KMS-11 (cell line): Measurements from ENCODE around the gene NDUFB2.

Experiments
- H2AFZ ChIP-seq: fragments of 200-600 bp; sonication (generic); 2 replicates; pipeline ENCODE4 v1.6.1; 2016; ENCODE audit warnings: antibody characterized with exemption, mixed run types, low read depth
- H3K27ac ChIP-seq: fragments of 200-600 bp; sonication (generic); 2 replicates; pipeline ENCODE4 v1.6.1; 2016; ENCODE audit warnings: mild to moderate bottlenecking, mixed run types
- H3K27me3 ChIP-seq: fragments of 200-600 bp; sonication (generic); 2 replicates; pipeline ENCODE4 v1.6.1; 2017; ENCODE audit warnings: mild to moderate bottlenecking, low read depth, mixed run types, moderate library complexity; ENCODE audit not compliant: insufficient read depth
- H3K36me3 ChIP-seq: fragments of 200-600 bp; sonication (generic); 2 replicates; pipeline ENCODE4 v1.6.1; 2017; ENCODE audit warnings: mild to moderate bottlenecking, mixed run types; ENCODE audit not compliant: insufficient read depth
- H3K4me1 ChIP-seq: fragments of 200-600 bp; sonication (generic); 2 replicates; pipeline ENCODE4 v1.6.1; 2016; ENCODE audit warnings: mild to moderate bottlenecking, low read depth, mixed run types; ENCODE audit not compliant: poor library complexity, severe bottlenecking
- H3K4me2 ChIP-seq: fragments of 200-600 bp; sonication (generic); 2 replicates; pipeline ENCODE4 v1.7.0; 2016; ENCODE audit warnings: mild to moderate bottlenecking, mixed run types
- H3K4me3 ChIP-seq: fragments of 200-600 bp; sonication (generic); IDR thresholded peaks from 2 replicates; pipeline ENCODE4 v1.6.1; 2017; ENCODE audit warnings: low read depth, low read length, mixed read lengths; ENCODE audit not compliant: insufficient read depth
- H3K79me2 ChIP-seq: fragments of 200-600 bp; sonication (generic); 2 replicates; pipeline ENCODE4 v1.6.1; 2016; ENCODE audit warnings: low read depth, mixed run types; ENCODE audit not compliant: insufficient read depth
- H3K9ac ChIP-seq: fragments of 200-600 bp; sonication (generic); 2 replicates; pipeline ENCODE4 v1.6.1; 2016; ENCODE audit warnings: mild to moderate bottlenecking, mixed run types
- H4K20me1 ChIP-seq: fragments of 200-600 bp; sonication (generic); 2 replicates; pipeline ENCODE4 v1.6.1; 2016; ENCODE audit warnings: mild to moderate bottlenecking, mixed run types; ENCODE audit not compliant: insufficient read depth
- CTCF ChIP-seq: fragments of 200-600 bp; sonication (generic); conservative IDR thresholded peaks from 2 replicates; pipeline ENCODE4 v1.6.1; 2017; ENCODE audit warnings: low read depth, mild to moderate bottlenecking, antibody characterized with exemption, low read length, moderate library complexity, mixed read lengths

Gene NDUFB2

GRCh38 chr7:140697447-140698143, 1.1 kb downstream of the NDUFB2 start:
- H3K4me3 ChIP-seq: peak overlapping the region; percentile 62
- H3K27ac ChIP-seq: peak overlapping the region; percentile 80
- H3K27me3 ChIP-seq: no peaks in the 10 kb centered on the region
- no peaks in the 10 kb centered on the region for H3K36me3 ChIP-seq
- H4K20me1 ChIP-seq: no peaks in the 10 kb centered on the region
- peak overlapping the region; percentile 85 for H3K4me2 ChIP-seq
- peaks cover 17% of the 10 kb centered on the region for H3K4me1 ChIP-seq
- H3K79me2 ChIP-seq: peaks cover 55% of the 10 kb centered on the region
- H3K9ac ChIP-seq: peak overlapping the region; percentile 95
- no peak for TF ChIP-seq CTCF
- H2AFZ ChIP-seq: peak overlapping the region; percentile 67

- Histone ChIP-seq H3K79me2 (peaks cover 60% of the 10 kb centered on the region), H3K4me1 (peaks cover 17% of the 10 kb centered on the region), H3K27ac (no peak overlapping the region), H3K4me2 (peak overlapping the region; percentile 85; the same call in 1 of the 2 replicates), H3K27me3 (no peaks in the 10 kb centered on the region), H3K9ac (no peak overlapping the region), H2AFZ (no peak overlapping the region), H4K20me1 (no peaks in the 10 kb centered on the region), H3K36me3 (no peaks in the 10 kb centered on the region), H3K4me3 (no peak overlapping the region)
- no peak for TF ChIP-seq CTCF
Observed at GRCh38 chr7:140698477-140698876, 2.0 kb downstream of the NDUFB2 start.

GRCh38 chr7:140702774-140703173, 6.3 kb downstream of the NDUFB2 start:
- no peak overlapping the region for H2AFZ ChIP-seq
- no peak for TF ChIP-seq CTCF
- H3K79me2 ChIP-seq: peaks cover 54% of the 10 kb centered on the region
- H3K4me2 ChIP-seq: no peak overlapping the region
- no peaks in the 10 kb centered on the region for H3K27me3 ChIP-seq
- no peak overlapping the region for H3K4me3 ChIP-seq
- H3K9ac ChIP-seq: no peak overlapping the region
- no peak overlapping the region for H3K27ac ChIP-seq
- peaks cover 25% of the 10 kb centered on the region; the same call in 1 of the 2 replicates for H3K36me3 ChIP-seq
- peaks cover 7% of the 10 kb centered on the region for H3K4me1 ChIP-seq
- no peaks in the 10 kb centered on the region for H4K20me1 ChIP-seq

DNA sequence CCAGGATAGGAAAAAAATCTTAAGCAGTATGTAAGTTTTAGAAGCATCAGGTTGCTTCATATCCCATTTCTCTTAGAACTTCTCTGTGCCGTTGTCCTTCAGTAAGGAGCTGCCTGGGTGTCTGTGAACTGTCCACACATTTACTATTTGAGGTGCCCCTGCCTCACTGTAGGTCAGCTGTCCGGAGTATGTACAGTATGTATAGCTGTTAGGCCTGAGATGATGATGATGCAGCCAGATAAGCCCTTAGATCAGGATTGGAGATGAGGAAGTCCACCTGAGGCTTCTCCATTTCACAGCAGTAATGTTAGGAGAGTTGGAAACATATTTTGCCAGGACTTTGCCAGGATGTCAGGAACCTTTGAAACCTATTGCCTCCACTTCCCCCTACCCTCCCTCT, 7.7 kb downstream of the NDUFB2 start:
- Histone ChIP-seq H3K79me2 (peaks cover 39% of the 10 kb centered on the region), H3K4me2 (no peak overlapping the region), H3K27me3 (no peaks in the 10 kb centered on the region), H3K36me3 (peaks cover 28% of the 10 kb centered on the region; the same call in 1 of the 2 replicates), H3K4me1 (no peaks in the 10 kb centered on the region), H4K20me1 (no peaks in the 10 kb centered on the region), H3K9ac (no peak overlapping the region), H3K27ac (no peak overlapping the region), H3K4me3 (no peak overlapping the region), H2AFZ (no peak overlapping the region)
- no peak for TF ChIP-seq CTCF
